Stimulated activated CD8-positive, alpha-beta memory T cell treated with anti-CD3 and anti-CD28 coated beads, Interleukin-15, amount 100 ng/mL, for 4 hours (primary cell): ENCODE measurements around the gene MYOD1.

Experiments used
- DNase-seq, 2 donors: peaks; one replicate each; pipeline ENCODE4 v3.0.0-alpha.2; 2020; ENCODE audit warnings: low read depth in 2 of 2

Gene MYOD1

GRCh38 chr11:17734986-17735817 lies 15.8 kb downstream of the MYOD1 start:
- DNase-seq = no peak

- DNase-seq = no peak
Measured at GRCh38 chr11:17735818-17736578, 16.6 kb downstream of the MYOD1 start.

- DNase-seq = no peak
Measured at GRCh38 chr11:17736579-17736893, 17.2 kb downstream of the MYOD1 start.

DNA sequence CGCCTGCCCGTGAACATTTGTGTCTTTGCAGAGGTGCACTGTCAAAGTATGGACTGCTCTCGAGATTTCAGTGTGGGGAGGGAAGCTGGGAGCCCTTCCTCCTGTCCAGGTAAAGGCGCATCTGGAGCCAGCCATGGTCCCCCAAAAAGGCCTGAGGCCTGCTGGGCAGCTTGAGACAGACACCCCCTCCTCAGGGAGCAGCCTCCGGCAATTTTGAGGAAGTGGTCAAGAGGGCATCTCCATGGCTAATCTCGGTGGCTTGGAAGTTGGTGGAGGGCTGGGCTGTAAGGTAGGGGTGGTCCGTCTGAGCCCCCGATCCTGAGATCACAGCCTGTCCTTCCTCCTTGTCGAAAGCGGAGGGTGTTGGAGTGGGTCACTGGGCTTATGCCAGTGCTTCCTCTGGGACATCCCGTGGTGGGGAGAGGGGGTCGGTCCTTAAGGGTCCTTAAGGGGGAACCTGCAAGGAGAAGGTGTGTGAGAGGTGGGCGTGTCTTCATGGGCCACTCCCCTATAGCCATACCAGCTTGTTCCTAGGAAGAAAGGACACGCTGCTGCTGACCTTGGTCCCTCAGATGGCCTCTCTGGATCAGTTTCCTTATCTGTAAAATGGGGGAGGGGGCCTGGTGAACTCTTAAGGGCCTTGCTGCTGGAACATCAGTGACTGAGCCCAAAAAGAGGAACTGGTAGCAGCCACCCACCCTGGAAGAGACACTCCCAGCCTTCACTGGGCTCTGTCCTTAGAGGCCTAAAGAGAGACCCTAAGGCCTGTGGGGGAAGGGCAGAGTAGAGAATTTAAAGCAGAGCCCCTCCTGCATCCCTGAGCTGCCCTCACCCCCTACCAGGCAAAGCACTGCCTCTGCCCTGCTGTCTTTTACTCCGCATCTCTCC lies 17.8 kb downstream of the MYOD1 start:
- DNase-seq = no peak

GRCh38 chr11:17738151-17738973 lies 19.0 kb downstream of the MYOD1 start:
- DNase-seq = no peak

DNA sequence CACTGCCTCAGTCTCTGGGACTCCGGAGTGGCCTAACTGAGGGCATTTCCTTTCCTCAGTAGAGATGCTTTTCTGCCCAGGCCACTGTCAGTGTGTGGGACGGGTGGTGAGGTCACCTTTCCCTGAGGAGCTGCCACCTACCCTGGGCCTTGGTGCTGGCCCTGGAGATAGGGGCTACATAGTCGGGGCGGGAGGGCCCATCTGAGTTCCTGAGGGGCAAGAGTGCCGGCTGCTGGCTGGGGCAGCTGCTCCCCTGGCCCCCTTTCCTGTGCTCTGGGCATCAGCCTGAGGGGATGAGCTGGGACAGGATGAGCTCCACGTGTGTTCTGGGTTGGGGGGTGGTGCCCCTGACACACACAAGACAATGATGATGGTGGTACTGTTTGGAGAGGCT lies 20.6 kb downstream of the MYOD1 start:
- no peak for DNase-seq

DNA sequence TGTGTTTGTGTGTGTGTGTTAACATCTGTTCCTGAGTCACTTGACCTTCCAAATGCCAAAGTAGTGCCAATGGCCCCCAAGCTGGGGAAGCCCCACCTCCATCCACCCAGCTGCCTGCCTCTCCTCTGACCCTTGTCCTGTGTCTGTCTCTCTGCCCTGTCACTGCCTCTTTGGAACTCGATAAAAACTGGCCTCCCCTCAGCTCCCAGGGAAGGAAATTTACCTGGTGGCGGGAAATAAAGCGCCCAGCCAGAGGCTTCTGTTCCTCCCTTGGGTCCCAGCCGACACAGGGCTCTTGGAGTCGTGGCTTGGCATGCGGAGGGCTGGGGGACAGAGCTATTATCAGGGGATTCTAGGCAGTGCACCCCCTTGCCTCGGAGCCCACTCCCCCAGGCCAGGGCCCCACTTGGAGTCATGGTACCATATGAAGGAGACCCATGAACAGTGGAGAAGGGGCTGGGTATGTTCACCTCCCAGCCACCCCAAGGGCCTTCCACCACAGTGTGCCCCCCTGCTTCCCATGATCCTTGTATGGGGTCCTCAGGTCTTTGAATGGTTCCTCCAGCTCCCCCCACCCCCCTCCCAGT lies 21.4 kb downstream of the MYOD1 start:
- DNase-seq = no peak

- no peak for DNase-seq
Measured at GRCh38 chr11:17741487-17741886, 22.1 kb downstream of the MYOD1 start.

DNA sequence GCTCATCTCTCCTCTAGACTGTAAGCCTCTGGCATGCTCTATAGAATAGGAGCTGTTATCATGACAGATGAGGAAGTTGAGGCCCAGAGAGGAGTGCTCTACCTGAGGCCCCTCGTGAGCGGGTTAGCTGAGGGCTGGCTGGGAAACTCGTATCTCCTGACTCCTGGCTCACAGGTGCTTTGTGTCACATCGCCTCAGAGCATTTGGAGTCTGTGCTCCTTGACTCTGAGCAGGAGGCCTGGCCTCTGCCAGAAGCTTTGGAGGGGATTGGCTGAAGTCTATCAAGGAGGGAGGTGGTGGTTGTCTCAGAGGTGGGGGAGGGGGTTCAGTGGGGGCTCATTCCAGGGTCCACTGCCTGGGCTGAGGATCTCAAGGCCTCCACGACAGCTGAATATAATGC lies 22.6 kb downstream of the MYOD1 start:
- DNase-seq = no peak

- no peak for DNase-seq
Measured at GRCh38 chr11:17743026-17743807, 23.8 kb downstream of the MYOD1 start.

GRCh38 chr11:17743808-17744119 lies 24.4 kb downstream of the MYOD1 start:
- DNase-seq = no peak

GRCh38 chr11:17744151-17744940 lies 25.0 kb downstream of the MYOD1 start:
- DNase-seq = no peak

- DNase-seq = no peak
Measured at GRCh38 chr11:17745023-17745772, 25.8 kb downstream of the MYOD1 start.

DNA sequence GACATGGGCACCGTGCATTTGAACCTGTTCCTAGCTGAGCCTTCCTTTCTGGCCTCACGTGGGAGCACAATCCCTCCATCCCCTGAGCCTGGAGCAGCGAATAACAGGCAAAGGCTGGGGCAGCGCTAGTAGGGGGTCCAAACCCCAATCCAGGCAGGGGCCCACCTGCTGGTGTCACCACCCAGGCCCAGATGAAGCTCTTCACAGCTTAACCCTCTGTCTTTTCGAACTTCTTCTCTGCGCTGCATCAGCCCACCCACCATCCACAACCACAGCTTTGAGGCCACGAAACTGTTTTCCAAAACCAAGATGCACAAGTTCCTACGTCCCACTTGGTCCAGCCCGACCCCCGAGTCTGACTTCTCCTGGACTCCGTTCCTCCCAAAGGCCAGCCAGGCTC lies 26.7 kb downstream of the MYOD1 start:
- DNase-seq = no peak

GRCh38 chr11:17747131-17747955 lies 28.0 kb downstream of the MYOD1 start:
- no peak for DNase-seq

DNA sequence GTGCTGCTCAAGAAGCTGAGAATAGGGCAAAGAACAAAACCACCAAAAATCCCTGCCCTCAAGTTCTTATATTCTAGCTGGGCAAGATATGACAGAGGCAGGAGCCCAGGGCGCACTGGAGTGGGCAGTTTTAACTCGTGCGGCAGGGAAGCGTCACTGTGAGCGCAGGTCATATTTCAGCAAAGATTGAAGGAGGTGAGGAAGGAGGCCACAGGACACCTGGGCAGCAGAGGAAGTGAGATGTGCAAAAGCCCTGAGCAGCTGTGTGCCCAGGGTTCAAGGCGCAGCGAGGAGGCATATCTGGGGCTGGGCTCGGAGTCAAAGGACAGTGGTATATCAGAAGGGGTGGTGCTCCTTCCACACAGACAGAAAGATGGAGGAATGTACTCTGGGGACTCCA lies 28.7 kb downstream of the MYOD1 start:
- DNase-seq = no peak

GRCh38 chr11:17748761-17749721 lies 29.7 kb downstream of the MYOD1 start:
- no peak for DNase-seq
